Dedifferentiated amniotic fluid mesenchymal stem cell (primary cell): ENCODE results near the gene NDST1.

ENCODE experiments used
- DNase-seq: peaks from one replicate; pipeline ENCODE4 v3.0.0-alpha.2; 2016; ENCODE audit errors: extremely low spot score

NDST1 gene

DNA sequence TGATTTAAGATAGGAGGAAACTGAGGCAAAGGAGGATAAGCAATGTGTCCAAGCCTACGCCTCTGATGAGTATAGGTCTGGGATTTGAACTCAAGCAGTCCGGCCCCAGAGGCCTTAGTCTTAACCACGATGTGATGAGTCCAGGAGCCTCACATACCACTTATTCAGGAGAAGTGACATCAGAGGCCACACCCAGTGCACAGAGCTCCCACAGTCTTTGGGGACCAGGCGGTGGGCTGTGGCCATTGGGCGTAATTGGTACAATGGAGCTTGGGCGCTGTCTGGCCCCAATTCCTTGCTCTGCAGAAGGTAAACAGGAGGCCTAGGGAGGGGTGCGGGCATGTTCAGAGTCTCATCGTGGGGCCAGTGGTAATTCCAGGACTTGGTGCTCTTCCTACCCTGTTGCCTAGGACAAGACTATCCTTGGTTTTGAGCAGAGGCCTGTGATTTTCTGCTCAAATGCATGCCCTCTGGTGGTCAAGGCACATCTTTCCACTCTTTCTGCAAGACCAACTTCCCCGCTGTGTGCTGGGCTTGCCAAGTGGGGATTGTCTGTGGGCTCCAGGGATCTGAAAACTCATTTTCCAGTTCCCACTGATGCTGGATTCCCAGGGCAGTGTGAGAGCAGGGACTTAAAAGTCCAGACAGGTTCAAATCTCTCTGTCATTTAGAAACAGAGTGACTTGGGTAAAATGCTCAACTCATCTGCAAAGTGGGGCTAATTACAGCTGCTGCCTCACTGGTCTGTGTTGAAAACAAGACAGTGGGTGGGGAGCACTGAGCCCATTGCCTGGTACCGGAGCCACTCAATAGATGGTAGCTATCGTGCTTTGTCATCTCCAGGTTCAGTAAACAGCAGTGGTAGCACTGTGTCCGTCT, 15.8 kb downstream of the NDST1 start:
- peak; percentile 38 for DNase-seq

- DNase-seq: no peak
These were observed 17.2 kb downstream of the NDST1 start for GRCh38 chr5:150525163-150525562.

DNA sequence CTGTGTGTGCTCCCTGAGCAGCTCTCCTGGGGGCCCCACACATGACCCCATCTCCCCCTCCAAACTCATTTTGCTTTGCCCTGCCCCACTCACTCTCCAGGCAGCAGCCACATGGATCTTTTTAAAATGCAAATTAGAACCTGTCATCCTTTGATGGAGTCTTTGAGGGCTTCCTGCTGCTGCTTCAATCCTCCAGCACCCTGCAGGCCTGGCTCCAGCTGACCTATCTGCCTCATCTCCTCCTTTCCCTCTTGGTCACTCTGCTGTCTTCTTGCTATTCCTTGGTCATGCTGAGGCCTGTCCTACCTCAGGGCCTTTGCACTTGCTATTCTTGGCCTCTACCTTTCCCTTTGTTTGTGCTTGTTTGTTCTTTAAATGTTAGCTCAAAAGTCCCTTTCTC, 17.9 kb downstream of the NDST1 start:
- DNase-seq: no peak

- DNase-seq: no peak
These were observed 19.1 kb downstream of the NDST1 start for GRCh38 chr5:150527038-150527437.

DNA sequence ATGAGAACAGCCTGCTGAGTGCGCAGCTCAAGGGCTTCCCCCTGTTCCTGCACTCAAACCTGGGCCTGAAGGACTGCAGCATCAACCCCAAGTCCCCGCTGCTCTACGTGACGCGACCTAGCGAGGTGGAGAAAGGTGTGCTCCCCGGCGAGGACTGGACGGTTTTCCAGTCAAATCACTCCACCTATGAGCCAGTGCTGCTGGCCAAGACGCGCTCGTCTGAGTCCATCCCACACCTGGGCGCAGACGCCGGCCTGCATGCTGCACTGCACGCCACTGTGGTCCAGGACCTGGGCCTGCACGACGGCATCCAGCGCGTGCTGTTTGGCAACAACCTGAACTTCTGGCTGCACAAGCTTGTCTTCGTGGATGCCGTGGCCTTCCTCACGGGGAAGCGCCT, 19.9 kb downstream of the NDST1 start:
- DNase-seq: no peak

DNA sequence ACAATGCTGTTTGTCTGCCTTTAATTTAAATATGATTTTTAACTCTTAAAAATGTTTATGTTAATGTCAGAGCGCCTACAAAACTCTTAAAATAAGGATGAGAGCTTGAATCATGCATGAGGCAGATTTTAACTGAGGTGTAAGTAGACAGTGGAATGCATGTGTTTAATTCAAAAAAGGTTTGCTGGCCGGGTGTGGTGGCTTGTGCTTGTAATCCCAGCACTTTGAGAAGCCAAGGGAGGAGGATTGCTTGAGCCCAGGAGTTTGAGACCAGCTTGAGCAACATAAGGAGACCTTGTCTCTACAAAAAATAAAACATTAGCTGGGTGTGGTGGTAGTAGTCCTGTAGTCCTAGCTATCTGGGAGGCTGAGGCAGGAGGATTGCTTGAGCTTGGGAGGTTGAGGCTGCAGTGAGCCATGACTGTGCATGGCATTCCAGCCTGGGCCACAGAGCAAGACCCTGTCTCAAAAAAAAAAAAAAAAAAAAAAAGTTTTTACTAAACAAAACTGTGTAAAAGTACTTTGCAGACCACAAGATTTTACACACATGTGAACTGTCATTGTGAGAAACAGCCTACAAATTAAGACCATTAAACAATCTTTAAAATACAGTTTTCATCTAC, 21.1 kb downstream of the NDST1 start:
- no peak for DNase-seq

- no peak for DNase-seq
These were observed 21.6 kb downstream of the NDST1 start for GRCh38 chr5:150529555-150529954.

GRCh38 chr5:150530423-150530822, 22.5 kb downstream of the NDST1 start:
- no peak for DNase-seq

GRCh38 chr5:150530951-150531588, 23.1 kb downstream of the NDST1 start:
- no peak for DNase-seq

GRCh38 chr5:150531686-150532085, 23.8 kb downstream of the NDST1 start:
- no peak for DNase-seq

DNA sequence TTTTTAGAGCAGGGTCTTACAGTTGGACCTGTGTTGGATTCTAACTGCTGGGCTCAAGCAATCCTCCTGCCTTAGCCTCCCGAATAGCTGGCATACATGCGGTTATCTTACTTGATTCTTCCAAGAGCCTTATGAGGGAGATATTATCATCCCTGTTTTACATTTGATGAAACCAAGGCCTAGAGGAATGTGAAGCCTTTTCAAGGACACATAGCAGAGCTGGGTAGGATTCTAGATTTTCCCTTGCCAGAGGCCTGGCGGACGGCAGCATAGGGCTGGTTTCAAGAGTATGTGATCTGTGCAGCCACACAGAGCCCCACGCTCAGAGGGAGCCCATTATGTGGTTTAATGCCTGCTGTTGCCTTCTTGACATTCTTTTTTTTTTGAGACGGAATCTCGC, 24.2 kb downstream of the NDST1 start:
- no peak for DNase-seq

DNA sequence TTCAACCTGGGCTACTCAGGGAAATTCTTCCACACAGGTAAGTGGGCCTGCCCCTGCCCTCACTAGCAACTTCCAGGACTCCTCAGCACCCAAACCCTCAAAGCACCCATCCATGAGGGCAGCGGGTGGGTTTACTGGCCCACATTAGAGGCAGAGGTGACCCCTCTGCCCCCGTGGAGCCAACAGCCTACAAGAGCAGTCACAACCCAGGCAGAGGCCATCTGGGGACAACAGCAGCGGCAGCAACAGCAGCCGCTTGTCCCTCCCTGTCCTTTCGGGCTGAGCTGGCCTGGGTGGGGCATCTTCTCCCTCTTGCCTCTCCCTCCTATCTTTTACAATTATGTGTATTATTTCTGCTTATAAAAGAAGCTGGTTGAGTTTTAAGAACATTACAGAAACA, 25.1 kb downstream of the NDST1 start:
- no peak for DNase-seq

- no peak for DNase-seq
These were observed 26.9 kb downstream of the NDST1 start for GRCh38 chr5:150534811-150535210.

DNA sequence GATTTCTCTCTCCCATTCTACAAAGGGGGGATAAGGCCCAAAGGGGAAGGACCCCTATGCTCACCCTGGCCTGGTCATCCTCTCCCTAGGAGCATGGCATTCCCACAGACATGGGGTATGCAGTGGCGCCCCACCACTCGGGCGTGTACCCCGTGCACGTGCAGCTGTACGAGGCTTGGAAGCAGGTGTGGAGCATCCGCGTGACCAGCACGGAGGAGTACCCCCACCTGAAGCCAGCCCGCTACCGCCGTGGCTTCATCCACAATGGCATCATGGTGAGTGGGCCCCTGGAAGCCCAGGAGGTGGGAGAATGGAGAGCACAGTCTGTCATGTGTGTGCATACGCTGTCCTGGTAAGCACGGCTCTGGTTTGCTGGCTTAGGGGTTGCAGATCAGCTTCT, 27.7 kb downstream of the NDST1 start:
- no peak for DNase-seq

DNA sequence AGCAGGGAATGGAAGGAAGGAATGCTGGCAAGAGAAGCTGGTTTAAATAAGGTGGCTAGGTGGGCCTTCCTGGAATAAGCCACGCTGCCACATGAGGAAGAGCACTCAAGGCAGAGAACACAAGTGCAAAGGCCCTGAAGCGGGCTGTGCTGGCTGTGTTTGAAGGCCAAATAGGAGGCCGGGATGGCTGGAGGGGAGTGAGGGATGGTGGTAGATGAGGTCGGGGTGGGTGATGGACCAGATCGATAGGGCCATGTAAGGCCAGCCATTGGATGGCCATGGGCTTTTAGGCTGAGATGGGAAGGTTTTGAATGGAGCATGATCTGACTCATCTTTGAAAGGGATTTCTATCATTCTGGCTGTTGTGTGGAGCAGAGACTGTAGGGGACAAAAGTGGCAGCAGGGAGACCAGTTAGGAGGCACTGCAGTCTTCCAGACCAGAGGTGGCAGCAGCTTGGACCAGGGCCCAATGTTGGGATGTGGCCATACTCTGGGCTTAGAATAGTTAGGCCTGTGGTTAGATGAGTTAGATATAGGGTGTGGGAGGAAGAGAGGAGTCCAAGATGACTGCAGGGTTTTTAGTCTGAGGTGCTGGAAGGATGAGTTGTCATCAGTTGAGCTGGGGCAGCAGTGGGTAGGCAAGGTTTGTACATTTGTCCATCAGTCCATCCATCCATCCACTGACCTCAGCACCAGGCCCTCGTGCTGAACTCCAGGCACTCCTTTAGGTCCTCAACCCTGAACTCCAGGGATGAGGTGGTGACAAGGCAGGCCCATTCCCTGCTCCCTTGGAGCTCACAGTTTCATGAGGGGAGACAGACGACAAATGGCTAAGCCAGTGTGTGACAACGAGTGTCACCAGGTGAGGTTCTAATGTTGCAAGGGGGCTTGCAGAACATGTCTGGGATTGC, 30.3 kb downstream of the NDST1 start:
- peak; percentile 39 for DNase-seq

- DNase-seq: no peak
These were observed 31.3 kb downstream of the NDST1 start for GRCh38 chr5:150539206-150539605.

- DNase-seq: no peak
These were observed 32.1 kb downstream of the NDST1 start for GRCh38 chr5:150540042-150540441.

- peak; percentile 87 for DNase-seq
These were observed 32.9 kb downstream of the NDST1 start for GRCh38 chr5:150540615-150541396.

DNA sequence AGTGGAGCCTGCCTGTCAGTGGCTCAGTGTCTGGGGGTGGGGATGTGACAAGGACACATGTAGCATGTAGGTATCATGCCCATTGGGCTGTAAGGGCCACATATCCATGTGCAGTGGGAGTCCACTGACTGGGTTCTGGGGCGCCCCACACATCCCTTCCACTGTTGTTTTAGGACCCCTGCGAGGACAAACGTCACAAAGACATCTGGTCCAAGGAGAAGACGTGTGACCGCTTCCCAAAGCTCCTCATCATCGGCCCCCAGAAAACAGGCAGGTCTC, 33.4 kb downstream of the NDST1 start:
- DNase-seq: no peak

- no peak for DNase-seq
These were observed 34.0 kb downstream of the NDST1 start for GRCh38 chr5:150541895-150542294.

GRCh38 chr5:150542933-150543445, 35.1 kb downstream of the NDST1 start:
- no peak for DNase-seq
